ENCODE data around the gene TMC3.

Gene TMC3

DNA sequence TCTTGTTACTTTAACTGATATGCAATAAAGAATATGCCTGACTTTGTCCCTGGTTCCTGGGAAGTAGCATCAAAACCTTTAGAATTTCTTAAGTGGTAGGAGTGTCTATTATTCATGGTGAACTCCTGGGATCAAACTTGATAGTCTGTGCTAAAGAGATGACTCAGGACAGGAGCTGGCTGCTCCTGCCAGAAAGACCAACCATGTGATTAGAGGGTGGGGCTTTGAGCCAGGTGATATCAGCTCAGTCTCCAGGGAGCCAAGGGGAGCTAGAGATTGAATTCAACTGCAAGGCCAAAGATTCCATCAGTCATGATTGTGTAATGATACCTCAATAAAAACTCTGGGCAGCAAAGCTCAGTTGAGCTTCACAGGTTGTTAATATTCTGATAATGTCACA is 20.6 kb upstream of the TMC3 start:
- DNase-seq (no peak), ATAC-seq (no peak)
- H3K4me1 Mint-ChIP-seq = no peaks in the 10 kb centered on the region
- H3K27ac Mint-ChIP-seq = no peak overlapping the region
- no peaks in the 10 kb centered on the region for H3K9me3 Mint-ChIP-seq
- no peak overlapping the region for H3K4me3 Mint-ChIP-seq
- no peaks in the 10 kb centered on the region for H3K27me3 Mint-ChIP-seq

DNA sequence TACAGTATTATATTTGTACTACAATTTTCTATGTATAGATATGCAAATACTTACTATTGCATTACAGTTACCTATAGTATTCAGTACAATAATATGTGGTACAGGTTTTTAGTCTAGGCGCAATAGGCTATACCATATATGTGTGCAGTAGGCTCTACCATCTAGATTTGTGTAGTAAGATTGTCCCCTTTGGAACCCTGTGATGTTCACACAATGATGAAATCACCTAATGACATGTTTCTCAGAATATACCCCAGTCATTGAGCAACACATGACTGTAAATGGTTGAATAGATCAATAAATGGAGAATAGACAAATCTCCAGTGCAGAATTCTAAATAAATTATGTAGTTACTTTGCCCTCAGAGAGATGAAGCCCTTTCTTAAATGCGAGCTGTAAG is 17.6 kb upstream of the TMC3 start:
- Mint-ChIP-seq H3K4me3 (no peak overlapping the region), H3K9me3 (no peaks in the 10 kb centered on the region), H3K27ac (no peak overlapping the region), H3K27me3 (no peaks in the 10 kb centered on the region), H3K4me1 (no peaks in the 10 kb centered on the region)
- DNase-seq (no peak), ATAC-seq (no peak)

DNA sequence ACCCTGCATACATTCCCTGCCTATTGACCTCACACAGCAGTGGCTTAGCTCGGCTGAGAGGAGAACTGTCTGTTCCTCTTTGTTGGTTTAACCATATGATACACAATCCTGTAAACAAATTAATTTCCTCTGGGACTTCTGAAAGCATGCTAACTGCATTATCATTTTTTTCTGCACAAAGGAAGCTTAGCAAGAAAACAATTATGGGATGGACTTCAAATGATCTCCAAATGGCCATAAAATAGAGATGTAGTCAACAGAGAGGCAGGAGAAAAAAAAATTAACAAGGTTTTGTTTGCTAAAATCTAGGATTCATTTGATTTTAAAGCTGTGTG is 14.4 kb upstream of the TMC3 start:
- Mint-ChIP-seq H3K27me3 (no peaks in the 10 kb centered on the region), H3K4me3 (no peak overlapping the region), H3K27ac (no peak overlapping the region), H3K9me3 (no peaks in the 10 kb centered on the region), H3K4me1 (no peaks in the 10 kb centered on the region)
- DNase-seq (no peak), ATAC-seq (no peak)

DNA sequence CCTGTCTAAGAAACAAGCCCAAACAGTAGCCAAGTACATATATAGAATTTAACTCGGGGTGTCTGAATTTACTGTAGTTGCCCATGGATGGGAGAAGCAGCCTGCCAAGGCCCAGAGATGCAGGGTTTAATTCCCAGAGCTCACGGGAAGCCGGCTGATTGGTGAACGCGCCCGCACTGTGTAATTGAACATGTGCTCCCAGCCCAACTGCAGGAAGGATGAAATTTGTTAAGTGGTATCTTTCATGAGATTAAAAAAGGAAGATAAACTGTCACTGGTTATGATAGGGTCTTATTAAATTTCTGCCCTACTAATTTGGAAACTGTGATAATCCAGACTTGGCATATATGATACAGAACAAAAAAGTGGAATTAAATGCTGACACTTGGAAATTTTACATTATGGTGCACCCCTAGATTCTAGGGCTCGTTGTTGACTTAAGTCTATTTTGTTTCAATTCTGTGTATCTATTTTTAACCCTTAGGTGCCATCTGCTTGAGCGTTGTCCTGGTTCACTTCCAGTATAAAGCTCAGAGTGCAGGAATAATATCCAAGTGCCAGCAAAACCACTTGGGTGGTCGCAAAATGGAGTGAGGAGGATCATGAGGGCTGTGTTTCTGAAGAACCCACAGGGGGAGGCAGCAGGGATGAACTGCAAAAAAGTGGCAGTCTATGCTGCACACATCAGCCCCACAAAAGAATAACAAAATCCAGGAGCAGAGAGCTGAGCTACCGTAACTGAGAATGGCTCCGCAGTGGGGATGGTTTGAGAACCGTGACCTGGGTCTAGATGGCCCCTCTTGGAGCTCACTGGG is 13.8 kb upstream of the TMC3 start:
- ATAC-seq (no peak), DNase-seq (no peak)
- no peak overlapping the region for H3K4me3 Mint-ChIP-seq
- H3K27me3 Mint-ChIP-seq = no peaks in the 10 kb centered on the region
- no peaks in the 10 kb centered on the region for H3K9me3 Mint-ChIP-seq
- H3K4me1 Mint-ChIP-seq = no peaks in the 10 kb centered on the region
- peak overlapping the region in 1 of 2 donors; percentile 82 for H3K27ac Mint-ChIP-seq

DNA sequence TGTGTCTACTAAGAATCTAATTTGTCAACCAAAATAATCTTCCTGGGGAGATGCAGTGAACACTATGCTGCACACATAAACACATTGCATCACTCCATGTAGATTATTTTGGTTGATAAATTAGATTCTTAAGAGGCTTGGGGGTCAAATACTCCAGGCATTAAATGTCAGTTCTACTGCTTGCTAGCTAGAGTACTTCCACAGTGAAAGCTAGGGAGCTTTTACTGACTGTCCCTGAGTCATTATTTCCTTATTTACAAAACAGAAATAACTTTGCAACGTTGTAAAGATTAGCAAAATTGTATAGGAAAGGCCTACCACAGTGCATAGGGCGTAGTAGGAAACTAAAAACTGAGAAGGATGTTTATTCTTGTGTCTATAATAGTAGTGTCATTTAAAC is 12.9 kb upstream of the TMC3 start:
- no peak overlapping the region for H3K27ac Mint-ChIP-seq
- no peak overlapping the region for H3K4me3 Mint-ChIP-seq
- no peaks in the 10 kb centered on the region for H3K27me3 Mint-ChIP-seq
- ATAC-seq (no peak), DNase-seq (no peak)
- H3K9me3 Mint-ChIP-seq = no peaks in the 10 kb centered on the region
- no peaks in the 10 kb centered on the region for H3K4me1 Mint-ChIP-seq

DNA sequence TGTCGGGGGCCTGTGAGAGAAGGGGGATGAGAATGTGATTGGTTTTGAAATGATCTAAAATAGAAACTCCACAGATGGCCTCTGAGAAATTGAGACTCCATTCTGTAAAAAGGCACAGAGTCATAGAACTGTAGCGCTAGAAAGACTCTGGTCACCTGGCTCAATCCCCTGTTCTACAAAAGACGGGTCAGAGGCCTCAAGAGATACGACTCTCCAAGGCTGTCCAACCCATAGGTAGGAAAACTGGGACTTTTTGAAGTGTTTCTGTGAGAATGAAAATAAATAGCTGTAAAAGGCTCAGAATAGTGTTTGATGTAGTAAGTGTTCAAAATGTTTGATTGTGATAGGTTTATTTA is 11.7 kb upstream of the TMC3 start:
- no peak for ATAC-seq
- no peak for DNase-seq
- H3K27me3 Mint-ChIP-seq = no peaks in the 10 kb centered on the region
- no peak overlapping the region for H3K4me3 Mint-ChIP-seq
- H3K27ac Mint-ChIP-seq = no peak overlapping the region
- peaks cover 1% of the 10 kb centered on the region for H3K4me1 Mint-ChIP-seq
- no peaks in the 10 kb centered on the region for H3K9me3 Mint-ChIP-seq

DNA sequence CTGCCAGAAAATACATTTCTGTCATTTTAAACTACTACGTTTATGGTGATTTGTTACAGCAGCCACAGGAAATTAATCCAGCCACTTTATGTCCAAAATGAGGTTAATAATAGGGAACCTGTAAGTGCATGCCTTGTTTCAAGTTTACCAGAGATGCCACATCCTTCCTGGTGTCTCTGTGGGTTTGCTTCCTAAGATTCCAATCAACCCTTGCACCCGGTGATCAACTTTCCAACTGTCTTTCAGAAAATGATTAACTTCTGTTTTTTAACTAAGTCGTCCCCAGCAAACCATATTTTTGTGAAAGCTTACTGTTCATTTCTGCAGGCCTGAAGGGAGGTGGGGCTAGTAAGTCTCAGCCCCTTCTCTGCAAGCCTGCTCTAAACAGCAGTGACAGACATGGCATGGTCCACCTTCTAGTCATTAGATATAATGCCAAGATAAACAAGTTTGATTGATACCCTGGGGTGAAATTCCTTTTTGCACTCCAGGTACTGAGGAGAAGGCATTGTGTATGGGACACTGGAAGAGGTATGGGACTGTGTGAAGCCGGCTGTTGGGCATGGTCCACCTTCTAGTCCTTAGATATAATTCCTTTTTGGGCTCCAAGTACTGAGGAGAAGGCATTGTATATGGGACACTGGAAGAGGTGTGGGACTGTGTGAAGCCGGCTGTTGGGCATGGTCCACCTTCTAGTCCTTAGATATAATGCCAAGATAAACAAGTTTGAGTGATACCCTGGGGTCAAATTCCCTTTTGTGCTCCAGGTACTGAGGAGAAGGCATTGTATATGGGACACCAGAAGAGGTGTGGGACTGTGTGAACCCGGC is 11.1 kb upstream of the TMC3 start:
- H3K27me3 Mint-ChIP-seq = no peaks in the 10 kb centered on the region
- ATAC-seq (no peak), DNase-seq (no peak)
- no peak overlapping the region for H3K4me3 Mint-ChIP-seq
- no peak overlapping the region for H3K27ac Mint-ChIP-seq
- H3K9me3 Mint-ChIP-seq = no peaks in the 10 kb centered on the region
- H3K4me1 Mint-ChIP-seq = peaks cover 7% of the 10 kb centered on the region

DNA sequence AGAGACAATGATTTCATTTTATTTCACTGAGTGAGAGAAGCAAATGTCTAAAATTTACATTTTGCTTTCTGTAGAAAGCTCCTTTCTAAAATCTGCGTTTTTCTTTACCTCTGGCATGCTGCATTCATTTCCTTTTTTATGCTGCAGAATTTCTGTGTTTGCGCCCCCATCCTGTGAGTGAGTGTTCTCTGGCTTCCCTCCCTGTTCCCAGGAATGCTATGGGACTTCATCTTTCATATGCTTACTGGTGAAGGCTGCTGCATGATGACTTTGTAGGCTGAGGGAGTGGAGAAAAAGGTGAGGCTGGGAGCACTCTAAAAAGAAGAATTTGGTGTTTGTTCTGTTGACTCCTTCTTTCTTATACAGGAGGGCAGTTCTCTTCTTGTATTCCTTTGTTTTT is 7.7 kb upstream of the TMC3 start:
- no peak overlapping the region for H3K4me3 Mint-ChIP-seq
- peak overlapping the region in 1 of 2 donors; percentile 71 for H3K27ac Mint-ChIP-seq
- DNase-seq (no peak), ATAC-seq (no peak)
- no peaks in the 10 kb centered on the region for H3K9me3 Mint-ChIP-seq
- peaks cover 7% of the 10 kb centered on the region for H3K4me1 Mint-ChIP-seq
- no peaks in the 10 kb centered on the region for H3K27me3 Mint-ChIP-seq

DNA sequence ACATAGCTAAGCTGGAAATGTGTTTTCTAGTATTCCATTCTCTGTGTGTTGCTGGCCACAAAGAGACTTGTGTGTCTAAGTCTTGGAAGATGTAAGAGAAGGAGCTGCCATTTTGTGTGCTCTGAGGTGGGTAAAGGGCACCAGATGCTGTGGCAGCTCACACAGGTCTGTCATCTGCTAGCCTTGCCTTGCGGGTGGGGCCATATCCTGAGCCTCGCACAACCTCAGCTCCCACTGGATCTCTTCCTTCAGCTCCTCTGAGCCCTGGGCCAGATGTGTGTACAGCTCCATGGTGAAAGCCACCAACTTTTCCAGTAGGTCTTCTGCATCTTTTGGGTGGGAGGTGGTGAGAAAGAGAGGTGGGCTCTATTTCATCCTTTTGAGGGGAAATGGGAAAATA is 6.7 kb upstream of the TMC3 start:
- Mint-ChIP-seq H3K4me3 (no peak overlapping the region), H3K9me3 (no peaks in the 10 kb centered on the region), H3K27me3 (no peaks in the 10 kb centered on the region), H3K27ac (peak overlapping the region in 1 of 2 donors; percentile 32), H3K4me1 (peaks cover 7% of the 10 kb centered on the region)
- ATAC-seq (no peak), DNase-seq (no peak)

DNA sequence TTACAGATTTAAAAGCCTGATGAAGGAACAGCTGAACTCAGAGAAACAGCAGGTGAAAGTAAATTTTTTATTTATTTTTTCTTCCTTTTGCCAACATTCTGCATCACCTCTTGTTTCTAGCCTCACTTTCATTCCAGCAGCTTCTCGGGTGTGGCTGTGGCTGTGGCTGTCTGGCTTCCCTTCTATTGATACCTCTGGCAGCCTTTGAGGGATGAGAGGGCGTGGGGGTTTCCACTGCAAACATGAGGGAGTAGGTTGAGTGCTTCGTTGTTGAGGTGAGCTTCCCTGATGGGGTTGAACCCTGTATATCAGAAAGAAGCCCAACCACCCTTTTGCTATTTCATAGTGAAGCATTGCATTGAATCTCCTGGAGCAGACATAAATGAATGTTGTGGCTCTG is 6.2 kb upstream of the TMC3 start:
- H3K4me3 Mint-ChIP-seq = no peak overlapping the region
- no peak overlapping the region for H3K27ac Mint-ChIP-seq
- H3K4me1 Mint-ChIP-seq = peaks cover 7% of the 10 kb centered on the region
- no peaks in the 10 kb centered on the region for H3K27me3 Mint-ChIP-seq
- no peak for ATAC-seq
- DNase-seq = no peak
- no peaks in the 10 kb centered on the region for H3K9me3 Mint-ChIP-seq

DNA sequence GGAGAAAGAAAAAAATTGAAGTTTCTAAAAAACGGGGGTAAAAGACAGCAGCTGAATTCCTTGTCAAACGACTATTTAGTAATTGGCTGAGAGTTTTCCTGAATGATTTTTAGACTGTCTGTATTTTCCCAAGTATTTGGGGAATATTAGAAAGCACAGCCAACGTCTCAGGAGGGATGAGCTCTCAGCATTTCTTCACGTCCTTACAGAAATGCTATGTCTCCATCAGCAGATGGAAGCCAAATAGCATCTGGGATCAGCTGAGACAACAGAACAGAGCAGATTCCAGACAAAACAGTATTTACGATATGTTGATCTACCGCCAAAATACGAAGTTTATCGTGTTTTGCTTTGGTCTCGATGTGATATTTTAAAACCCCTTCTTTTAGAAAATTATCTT is 5.3 kb upstream of the TMC3 start:
- H3K9me3 Mint-ChIP-seq = no peaks in the 10 kb centered on the region
- H3K4me1 Mint-ChIP-seq = peaks cover 7% of the 10 kb centered on the region
- no peak overlapping the region for H3K27ac Mint-ChIP-seq
- no peak overlapping the region for H3K4me3 Mint-ChIP-seq
- no peaks in the 10 kb centered on the region for H3K27me3 Mint-ChIP-seq
- no peak for ATAC-seq
- no peak for DNase-seq

DNA sequence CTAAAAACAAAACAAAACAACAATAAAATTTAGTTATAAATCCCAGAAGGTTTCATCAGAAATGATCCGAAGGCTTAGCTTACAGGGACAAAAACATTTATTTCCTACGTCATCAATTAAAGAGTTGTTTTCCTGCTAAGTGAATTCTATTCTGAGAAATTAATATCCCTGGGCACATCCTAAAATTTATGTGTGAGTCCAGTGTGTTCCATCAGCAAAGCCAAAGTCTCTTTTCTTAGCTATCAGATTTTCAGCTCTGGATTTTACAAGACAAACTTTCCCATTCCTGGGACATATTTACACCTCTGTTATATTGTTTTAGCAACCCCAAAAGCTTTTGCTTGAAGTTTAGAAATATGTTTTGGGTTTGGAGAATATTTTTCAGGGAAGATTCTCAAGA is 4.4 kb upstream of the TMC3 start:
- ATAC-seq = no peak
- no peak for DNase-seq
- no peaks in the 10 kb centered on the region for H3K27me3 Mint-ChIP-seq
- no peak overlapping the region for H3K27ac Mint-ChIP-seq
- H3K4me1 Mint-ChIP-seq = peaks cover 7% of the 10 kb centered on the region
- H3K4me3 Mint-ChIP-seq = no peak overlapping the region
- no peaks in the 10 kb centered on the region for H3K9me3 Mint-ChIP-seq

DNA sequence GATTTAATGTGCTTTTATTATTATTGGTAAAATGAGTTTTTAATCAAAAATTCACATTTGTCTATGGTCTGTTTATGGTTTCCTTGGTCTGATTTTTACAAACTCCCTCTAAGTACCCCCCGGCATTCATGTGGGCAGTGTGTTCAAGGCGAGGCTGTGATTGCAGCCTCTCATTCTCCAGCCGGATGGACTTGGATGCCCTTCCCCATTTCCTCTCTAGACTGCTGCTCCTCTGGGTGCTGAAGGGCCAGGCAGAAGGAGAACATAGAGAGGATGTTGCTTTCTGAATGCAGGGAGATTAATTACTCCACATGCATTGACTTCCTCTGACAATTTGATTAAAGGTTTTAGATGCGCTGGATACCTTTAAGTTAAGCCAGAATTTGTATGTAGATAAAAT is 3.9 kb upstream of the TMC3 start:
- Mint-ChIP-seq H3K4me3 (no peak overlapping the region), H3K27me3 (no peaks in the 10 kb centered on the region), H3K9me3 (no peaks in the 10 kb centered on the region), H3K27ac (no peak overlapping the region), H3K4me1 (peaks cover 7% of the 10 kb centered on the region)
- DNase-seq (no peak), ATAC-seq (no peak)

DNA sequence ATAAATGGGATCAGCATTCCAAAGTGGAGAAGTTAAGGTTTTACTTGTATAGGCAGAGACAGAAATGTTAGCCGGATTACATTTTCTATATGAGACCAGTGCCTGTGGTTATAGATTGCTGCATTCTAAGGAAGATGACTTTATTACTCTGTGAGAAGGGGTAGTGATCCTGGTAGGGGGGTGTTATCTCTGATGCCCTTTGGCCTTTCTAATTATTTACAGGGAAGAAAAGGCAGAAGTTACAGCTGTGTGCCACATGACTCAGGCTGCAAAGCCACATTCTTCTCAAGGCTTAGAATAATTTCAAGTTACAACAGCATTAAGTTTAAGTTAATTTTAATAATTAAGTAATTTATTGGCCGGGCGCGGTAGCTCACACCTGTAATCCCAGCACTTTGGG is 2.2 kb upstream of the TMC3 start:
- ATAC-seq = no peak
- no peaks in the 10 kb centered on the region for H3K27me3 Mint-ChIP-seq

DNA sequence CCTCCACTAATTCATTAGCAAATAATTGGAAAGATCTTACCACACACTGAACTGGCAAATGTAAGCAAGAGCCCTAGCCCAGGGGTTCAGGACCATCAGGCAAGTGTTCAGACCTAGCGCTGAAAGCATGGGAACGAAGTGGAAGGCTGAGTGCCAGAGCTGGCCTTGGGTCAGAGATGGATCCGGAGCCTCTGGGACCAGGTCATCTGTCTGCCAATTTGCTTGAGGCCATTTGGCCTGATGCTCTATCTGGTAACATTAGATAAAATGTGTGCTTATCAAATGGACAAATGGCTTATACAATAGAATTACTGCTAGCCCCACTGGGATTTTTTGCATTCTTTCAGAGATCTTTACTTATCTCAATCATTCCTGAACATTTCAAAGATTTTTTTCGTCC is 1.4 kb upstream of the TMC3 start:
- no peak overlapping the region for H3K4me3 Mint-ChIP-seq
- no peak overlapping the region for H3K27ac Mint-ChIP-seq
- H3K27me3 Mint-ChIP-seq = no peaks in the 10 kb centered on the region
- ATAC-seq (no peak), DNase-seq (no peak)
- no peaks in the 10 kb centered on the region for H3K9me3 Mint-ChIP-seq
- peaks cover 4% of the 10 kb centered on the region for H3K4me1 Mint-ChIP-seq

More for the DNA sequence above, 2.2 kb upstream of the TMC3 start:
- Mint-ChIP-seq H3K9me3 (no peaks in the 10 kb centered on the region), H3K4me1 (peaks cover 7% of the 10 kb centered on the region), H3K27ac (no peak overlapping the region), H3K4me3 (no peak overlapping the region)
- DNase-seq = no peak

DNA sequence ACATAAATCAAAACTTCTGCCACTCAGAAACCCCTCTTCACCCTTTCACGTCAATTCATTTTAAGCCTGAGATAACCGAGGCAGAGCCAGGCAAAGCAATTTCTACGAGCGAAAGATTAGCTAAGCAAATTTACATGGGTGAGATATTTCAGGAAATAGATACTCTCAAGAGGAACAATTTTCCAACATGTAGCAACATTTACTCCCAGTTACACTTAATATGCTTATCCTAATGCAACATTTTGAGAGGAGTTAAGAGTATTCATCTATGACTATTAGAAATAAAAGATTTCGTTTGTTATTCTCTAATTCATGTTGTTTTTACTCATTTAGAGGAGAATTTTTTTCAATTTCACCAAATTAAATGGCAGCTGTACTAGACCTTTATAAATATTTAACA is 837 bp downstream of the TMC3 start:
- Mint-ChIP-seq H3K27ac (no peak overlapping the region), H3K9me3 (no peaks in the 10 kb centered on the region), H3K27me3 (no peaks in the 10 kb centered on the region), H3K4me1 (no peaks in the 10 kb centered on the region), H3K4me3 (no peak overlapping the region)
- ATAC-seq (no peak), DNase-seq (no peak)

DNA sequence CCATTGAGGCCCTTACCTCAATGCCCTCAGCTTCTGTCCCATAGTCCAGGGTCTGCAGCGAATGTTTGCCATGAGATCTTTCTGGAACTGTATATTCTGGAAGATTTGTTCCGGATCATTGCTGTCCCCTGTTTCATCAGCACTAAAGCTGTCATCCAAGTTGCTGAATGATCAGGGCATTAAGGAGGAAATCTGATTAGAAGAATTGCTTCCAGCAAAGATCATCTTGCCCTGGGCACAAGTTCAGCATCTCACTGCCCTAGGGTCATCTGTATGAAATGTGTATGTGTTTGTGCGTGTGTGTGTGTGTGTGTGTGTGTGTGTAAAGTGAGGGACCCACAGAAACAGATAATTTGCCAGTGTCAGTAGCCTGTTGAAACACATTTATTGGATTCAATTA is 1.4 kb downstream of the TMC3 start:
- H3K4me3 Mint-ChIP-seq = no peak overlapping the region
- no peak overlapping the region for H3K27ac Mint-ChIP-seq
- ATAC-seq = no peak
- no peaks in the 10 kb centered on the region for H3K27me3 Mint-ChIP-seq
- H3K9me3 Mint-ChIP-seq = no peaks in the 10 kb centered on the region
- H3K4me1 Mint-ChIP-seq = no peaks in the 10 kb centered on the region
- DNase-seq = no peak
